H1 (cell line): ENCODE data around the gene OR1E2. TPM values are rescaled to one million over a fixed set of nuclear protein-coding genes. Genes with fewer than 3 reads are reported as not detected.

ENCODE experiments used
- CTCF ChIA-PET: fragments of 300-600 bp; sonication (Branson Sonifier 250); formaldehyde crosslinking; loops from one replicate; lab custom pipeline; 2021; ENCODE audit not compliant: partially characterized antibody; lab: Charles Lee
- POLR2A ChIA-PET: fragments of 300-600 bp; sonication (Branson Sonifier 250); formaldehyde crosslinking; loops from one replicate; lab custom pipeline; 2021; ENCODE audit warnings: inconsistent platforms; ENCODE audit not compliant: partially characterized antibody; lab: Charles Lee
- DNase-seq, 2 experiments: peaks; one replicate each; pipeline versions ENCODE4 v3.0.0 to v3.0.0-alpha.2; 2010 to 2022; ENCODE audit warnings: low spot score in 2 of 2, low read depth in 1 of 2, mixed read lengths in 1 of 2
- FAIRE-seq: peaks from 2 replicates; lab custom pipeline; 2011; peaks lifted over from hg19 to GRCh38; lab: Jason Lieb, UNC
- H2AFZ ChIP-seq: 2 replicates; pipeline ENCODE4 v1.8.1; 2012; ENCODE audit warnings: low read length, inconsistent platforms
- H2AK5ac ChIP-seq: 2 replicates; pipeline ENCODE4 v1.6.1; 2013; ENCODE audit warnings: low read depth, low read length
- H2BK120ac ChIP-seq: replicated peaks from 2 replicates; pipeline ENCODE3; 2013; ENCODE audit warnings: low read depth, low read length, inconsistent platforms
- H2BK12ac ChIP-seq: 2 replicates; pipeline ENCODE4 v1.6.1; 2013; ENCODE audit warnings: low read depth, low read length
- H2BK15ac ChIP-seq: 2 replicates; pipeline ENCODE4 v1.6.1; 2013; ENCODE audit warnings: low read length
- H2BK20ac ChIP-seq: 2 replicates; pipeline ENCODE4 v1.6.1; 2013; ENCODE audit warnings: low read length
- H2BK5ac ChIP-seq: 2 replicates; pipeline ENCODE4 v1.6.1; 2013; ENCODE audit warnings: low read depth, low read length
- H3K14ac ChIP-seq: 2 replicates; pipeline ENCODE4 v1.6.1; 2013; ENCODE audit warnings: inconsistent platforms; ENCODE audit not compliant: insufficient read length
- H3K18ac ChIP-seq: 2 replicates; pipeline ENCODE4 v1.6.1; 2013; ENCODE audit warnings: low read length; ENCODE audit errors: extremely low read depth
- H3K23ac ChIP-seq: 2 replicates; pipeline ENCODE4 v1.6.1; 2013; ENCODE audit warnings: inconsistent platforms; ENCODE audit not compliant: insufficient read length
- H3K23me2 ChIP-seq: 2 replicates; pipeline ENCODE4 v1.6.1; 2013; ENCODE audit warnings: low read depth, low read length
- H3K27ac ChIP-seq: 2 replicates; pipeline ENCODE4 v1.6.1; 2011; ENCODE audit warnings: low read depth, low read length, inconsistent platforms
- H3K27me3 ChIP-seq, 4 experiments: replicated peaks in 1 of 4; 1 replicate in 1 of 4; 2 replicates in 3 of 4; pipeline versions ENCODE4 v1.6.1 to v1.8.1; 2011 to 2013; ENCODE audit warnings: low read length in 3 of 4, mild to moderate bottlenecking in 3 of 4, inconsistent platforms in 2 of 4, mixed read lengths in 2 of 4, moderate library complexity in 1 of 4; ENCODE audit not compliant: control insufficient read depth in 3 of 4, insufficient read depth in 3 of 4; ENCODE audit errors: extremely low read depth in 1 of 4
- H3K36me3 ChIP-seq, 4 experiments: 2 replicates each; pipeline versions ENCODE4 v1.6.1 to v1.8.1; 2011 to 2013; ENCODE audit warnings: mild to moderate bottlenecking in 4 of 4, low read length in 3 of 4, moderate library complexity in 2 of 4, control low read depth in 1 of 4, inconsistent platforms in 1 of 4; ENCODE audit not compliant: insufficient read depth in 4 of 4, control insufficient read depth in 2 of 4
- H3K4ac ChIP-seq: replicated peaks from 2 replicates; pipeline ENCODE3; 2013; ENCODE audit warnings: low read length, low read depth, mixed read lengths, inconsistent platforms; ENCODE audit not compliant: insufficient read length
- H3K4me1 ChIP-seq, 4 experiments: replicated peaks in 1 of 4; 1 replicate in 1 of 4; 2 replicates in 3 of 4; pipeline versions ENCODE4 v1.6.1 to v1.8.1; 2011 to 2013; ENCODE audit warnings: low read length in 3 of 4, inconsistent platforms in 2 of 4, mixed read lengths in 1 of 4; ENCODE audit not compliant: insufficient read depth in 4 of 4, control insufficient read depth in 3 of 4
- H3K4me2 ChIP-seq, 2 experiments: 2 replicates each; pipeline versions ENCODE4 v1.6.1 to v1.8.1; 2011 to 2013; ENCODE audit warnings: low read depth in 2 of 2, low read length in 2 of 2, control low read depth in 1 of 2, inconsistent platforms in 1 of 2, mild to moderate bottlenecking in 1 of 2; ENCODE audit not compliant: insufficient read depth in 1 of 2
- H3K4me3 ChIP-seq, 4 experiments: fragments of 200-600, 300-600 bp in 1 of 4; sonication (generic), shearing (Covaris generic), sonication (Bioruptor Twin) in 1 of 4; 2 replicates each; pipeline versions ENCODE4 v1.5.1 to v1.8.1; 2011 to 2016; ENCODE audit warnings: low read length in 4 of 4, low read depth in 3 of 4, control low read depth in 2 of 4, inconsistent platforms in 2 of 4, mild to moderate bottlenecking in 2 of 4, mixed read lengths in 1 of 4, moderate library complexity in 1 of 4; ENCODE audit not compliant: insufficient read depth in 2 of 4; ENCODE audit errors: extremely low read depth in 1 of 4
- H3K56ac ChIP-seq: replicated peaks from 2 replicates; pipeline ENCODE3; 2013; ENCODE audit warnings: low read depth, mild to moderate bottlenecking, mixed read lengths, low read length, inconsistent platforms; ENCODE audit not compliant: insufficient read length
- H3K79me1 ChIP-seq: 2 replicates; pipeline ENCODE4 v1.6.1; 2013; ENCODE audit warnings: low read depth, low read length, control low read depth
- H3K79me2 ChIP-seq, 2 experiments: 2 replicates each; pipeline versions ENCODE4 v1.6.1 to v1.8.1; 2012 to 2013; ENCODE audit warnings: low read length in 2 of 2, mild to moderate bottlenecking in 2 of 2, inconsistent platforms in 1 of 2; ENCODE audit not compliant: insufficient read depth in 2 of 2, control insufficient read depth in 1 of 2
- H3K9ac ChIP-seq, 4 experiments: replicated peaks in 1 of 4; 1 replicate in 1 of 4; 2 replicates in 3 of 4; pipeline versions ENCODE4 v1.6.1 to v1.8.1; 2011 to 2013; ENCODE audit warnings: low read depth in 3 of 4, low read length in 3 of 4, control low read depth in 2 of 4, mild to moderate bottlenecking in 2 of 4, moderate library complexity in 2 of 4, inconsistent platforms in 1 of 4; ENCODE audit errors: extremely low read depth in 1 of 4
- H3K9me3 ChIP-seq, 2 experiments: 2 replicates each; pipeline versions ENCODE4 v1.6.1 to v1.8.1; 2012 to 2013; ENCODE audit warnings: mild to moderate bottlenecking in 2 of 2, moderate library complexity in 2 of 2, control low read depth in 1 of 2, inconsistent platforms in 1 of 2, low read depth in 1 of 2, low read length in 1 of 2, mixed read lengths in 1 of 2; ENCODE audit not compliant: insufficient read depth in 2 of 2
- H4K20me1 ChIP-seq, 2 experiments: replicated peaks in 1 of 2; 2 replicates each; pipeline versions ENCODE3 to v1.8.1; 2011 to 2013; ENCODE audit warnings: inconsistent platforms in 2 of 2, low read length in 2 of 2, mild to moderate bottlenecking in 1 of 2; ENCODE audit not compliant: insufficient read depth in 2 of 2, control insufficient read depth in 1 of 2
- H4K5ac ChIP-seq: 2 replicates; pipeline ENCODE4 v1.6.1; 2013; ENCODE audit warnings: low read length, low read depth, mixed read lengths, inconsistent platforms; ENCODE audit not compliant: insufficient read length
- H4K8ac ChIP-seq: 2 replicates; pipeline ENCODE4 v1.8.0; 2013; ENCODE audit warnings: mild to moderate bottlenecking, moderate library complexity, low read length, inconsistent platforms; ENCODE audit not compliant: insufficient read depth; ENCODE audit errors: extremely low read depth
- H4K91ac ChIP-seq: replicated peaks from 2 replicates; pipeline ENCODE3; 2013; ENCODE audit warnings: low read length, mixed read lengths, inconsistent platforms; ENCODE audit not compliant: insufficient read length
- ATF2 ChIP-seq: IDR thresholded peaks from 2 replicates; pipeline ENCODE4 v1.6.1; 2012; ENCODE audit warnings: low read length, inconsistent platforms
- BACH1 ChIP-seq: IDR thresholded peaks from 2 replicates; pipeline ENCODE4 v1.6.1; 2012; ENCODE audit warnings: low read length, improper control_type of control experiment
- CBX8 ChIP-seq: fragments of 300-800, 300-1000 bp; sonication (generic); IDR thresholded peaks from 2 replicates; pipeline ENCODE4 v1.7.1; 2016; ENCODE audit warnings: low read depth, low read length, borderline replicate concordance
- KDM1A ChIP-seq: fragments of 200-600, 300-600 bp; sonication (generic); IDR thresholded peaks from 2 replicates; pipeline ENCODE4 v1.7.1; 2016; ENCODE audit warnings: mild to moderate bottlenecking, low read length, borderline replicate concordance
- KDM4A ChIP-seq: IDR thresholded peaks from one replicate; pipeline ENCODE4 v1.7.1; 2012; ENCODE audit warnings: low read depth, mild to moderate bottlenecking, moderate library complexity, low read length, inconsistent platforms; ENCODE audit not compliant: severe bottlenecking
- NANOG ChIP-seq: IDR thresholded peaks from 2 replicates; pipeline ENCODE4 v1.6.1; 2011; ENCODE audit warnings: low read length, low read depth, mild to moderate bottlenecking, inconsistent platforms; ENCODE audit not compliant: insufficient read depth, poor library complexity, severe bottlenecking
- PHF8 ChIP-seq: fragments of 200-600 bp; sonication (generic); conservative IDR thresholded peaks from 2 replicates; pipeline ENCODE4 v1.7.1; 2012; ENCODE audit warnings: low read depth, mild to moderate bottlenecking, inconsistent platforms, low read length, moderate library complexity
- RNF2 ChIP-seq: fragments of 200-900, 300-1000 bp; sonication (generic); IDR thresholded peaks from 2 replicates; pipeline ENCODE4 v1.7.1; 2016; ENCODE audit warnings: borderline replicate concordance, low read depth, mild to moderate bottlenecking, antibody characterized with exemption, low read length; ENCODE audit not compliant: poor library complexity, severe bottlenecking; ENCODE audit errors: missing control alignments
- SIX5 ChIP-seq: IDR thresholded peaks from 2 replicates; pipeline ENCODE4 v1.6.1; 2011; ENCODE audit warnings: mild to moderate bottlenecking, low read depth, low read length
- SP4 ChIP-seq: IDR thresholded peaks from 2 replicates; pipeline ENCODE4 v1.6.1; 2012; ENCODE audit warnings: low read length, inconsistent platforms
- SRF ChIP-seq: IDR thresholded peaks from 2 replicates; pipeline ENCODE4 v1.6.1; 2011; ENCODE audit warnings: mild to moderate bottlenecking, low read depth, low read length, moderate library complexity
- TBP ChIP-seq: IDR thresholded peaks from 2 replicates; pipeline ENCODE4 v1.6.1; 2011; ENCODE audit warnings: low read depth, low read length, improper control_type of control experiment
- TCF12 ChIP-seq: IDR thresholded peaks from 2 replicates; pipeline ENCODE4 v1.6.1; 2011; ENCODE audit warnings: low read depth, mild to moderate bottlenecking, low read length
- WGBS, 2 experiments: shearing (Covaris generic) in 1 of 2; methylation state at CpG; one replicate each; pipeline versions ENCODE4 v1.1.6 to v1.1.7; 2013 to 2015; ENCODE audit warnings: low lambda C conversion rate in 2 of 2, mixed read lengths in 2 of 2, inconsistent platforms in 1 of 2, low coverage in 1 of 2, missing lambda C conversion rate in 1 of 2; ENCODE audit not compliant: insufficient replicate concordance in 2 of 2, insufficient coverage in 1 of 2, insufficient read length in 1 of 2; ENCODE audit errors: extremely low coverage in 1 of 2, missing lambda C conversion rate in 1 of 2; 5-methylcytosine and 5-hydroxymethylcytosine counted together
- polyA plus RNA-seq, 7 experiments: library from polyadenylated mRNA; depleted of rRNA in 3 of 7; stranded (reverse) in 5 of 7; unstranded in 2 of 7; fragments of >200 nt in 5 of 7; fragments of 200-250 nt in 2 of 7; gene quantifications; 1 replicate in 5 of 7; 2 replicates in 1 of 7; 4 replicates in 1 of 7; pipeline versions ENCODE4 v1.2.1 to v1.2.3, GENCODE V29; 2011 to 2013; ENCODE audit warnings: missing spikeins in 2 of 7, mixed read lengths in 2 of 7
- total RNA-seq: library from RNA; stranded (reverse); fragmentation: NEBNext Ultra II Directional; extraction: Animal tissue kit (Norgen Biotek cat#: 25700); gene quantifications from 2 replicates; pipeline ENCODE4 v1.2.1, GENCODE V29; 2021

Gene OR1E2
- total and polyA plus RNA-seq, 2 of the 8 experiments (the other 6 are each of a cell fraction or from before 2014, with no cell fraction given), result not detected

DNA sequence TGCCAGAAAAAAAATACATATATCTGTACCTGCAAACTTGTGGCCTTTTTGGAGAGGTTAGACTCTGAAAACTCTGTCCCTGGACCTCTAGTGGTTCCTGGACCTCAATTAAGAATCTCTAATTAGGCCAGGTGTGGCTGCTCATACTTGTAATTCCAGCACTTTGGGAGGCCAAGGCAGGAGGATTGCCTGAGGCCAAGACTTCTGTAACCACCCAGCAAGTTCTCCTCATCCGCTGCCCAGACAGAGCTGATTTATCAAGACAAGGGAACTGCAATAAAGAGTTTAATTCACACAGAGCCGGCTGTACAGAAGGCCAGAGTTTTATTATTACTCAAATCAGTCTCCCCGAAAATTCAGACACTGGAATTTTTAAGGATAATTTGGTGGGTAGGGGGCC, 46.3 kb upstream of the OR1E2 start:
- Histone ChIP-seq H4K91ac (no peak overlapping the region), H3K18ac (no peak overlapping the region), H3K27ac (no peak overlapping the region), H2BK5ac (no peak overlapping the region), H4K20me1 (no peaks in the 10 kb centered on the region), H2BK15ac (no peak overlapping the region), H3K4me3 (no peak overlapping the region), H3K79me2 (no peaks in the 10 kb centered on the region), H3K27me3 (no peaks in the 10 kb centered on the region), H4K5ac (no peak overlapping the region), H2BK20ac (no peak overlapping the region), H4K8ac (no peak overlapping the region), H3K14ac (no peak overlapping the region), H3K56ac (no peak overlapping the region), H3K4me2 (no peak overlapping the region), H3K36me3 (no peaks in the 10 kb centered on the region), H2BK120ac (no peak overlapping the region), H2BK12ac (no peak overlapping the region), H3K9ac (no peak overlapping the region), H3K79me1 (no peaks in the 10 kb centered on the region), H3K23me2 (no peaks in the 10 kb centered on the region), H3K9me3 (no peaks in the 10 kb centered on the region), H2AK5ac (no peak overlapping the region), H3K23ac (no peak overlapping the region), H2AFZ (no peak overlapping the region), H3K4ac (no peak overlapping the region), H3K4me1 (peaks cover 0 to 13% (median 5%) of the 10 kb centered on the region in 4 experiments; a peak in 5 of 7 replicates)
- FAIRE-seq (no peak), DNase-seq (no peak)
- WGBS, 2 experiments, result 89% methylated on average over 3 of the region's 3 CpGs; no CpG with 5 or more reads in 1 of the 2 experiments
- ChIA-PET CTCF (no interaction called here), POLR2A (interaction anchor here (0.6 kb wide), 1 partner anchor 21 kb away, joined by 3 read pairs; no protein-coding TSS in a partner anchor)
- TF ChIP-seq NANOG, result no peak
- no peak for TF ChIP-seq KDM4A
- no peak for TF ChIP-seq CBX8
- no peak for TF ChIP-seq SRF
- no peak for TF ChIP-seq SIX5
- TF ChIP-seq RNF2, result no peak
- no peak for TF ChIP-seq ATF2
- TF ChIP-seq KDM1A, result no peak
- no peak for TF ChIP-seq PHF8
- TF ChIP-seq SP4, result no peak
- TF ChIP-seq TBP, result no peak
- no peak for TF ChIP-seq TCF12
- TF ChIP-seq BACH1, result no peak
